HG03378 (cell line): Measurements from ENCODE around the gene BCAT1.
"Not testable (repeated sequence)": the region's sequence is repeated elsewhere in the genome, so short reads cannot be mapped to it uniquely, and the experiment has no call there.

ENCODE experiments used
- ATAC-seq: cut with Tn5 transposase; IDR thresholded peaks from one replicate; pipeline ENCODE4 v1.9.1; 2021; ENCODE audit warnings: mild to moderate bottlenecking, moderate library complexity; ENCODE audit not compliant: unreplicated experiment

BCAT1 gene

GRCh38 chr12:24901576-24902461, 47.1 kb downstream of the BCAT1 start:
- ATAC-seq = no peak

- no peak for ATAC-seq
These were observed 48.7 kb downstream of the BCAT1 start for GRCh38 chr12:24900196-24900595.

- no peak for ATAC-seq
These were observed 49.3 kb downstream of the BCAT1 start for GRCh38 chr12:24899503-24900075.

- no peak for ATAC-seq
These were observed 50.3 kb downstream of the BCAT1 start for GRCh38 chr12:24898606-24899005.

GRCh38 chr12:24898185-24898584, 50.7 kb downstream of the BCAT1 start:
- ATAC-seq = no peak

- no peak for ATAC-seq
These were observed 52.7 kb downstream of the BCAT1 start for GRCh38 chr12:24896171-24896570.

- no peak for ATAC-seq
These were observed 53.3 kb downstream of the BCAT1 start for GRCh38 chr12:24895612-24896011.

GRCh38 chr12:24894879-24895278, 54.0 kb downstream of the BCAT1 start:
- ATAC-seq = no peak

GRCh38 chr12:24890048-24890803, 58.7 kb downstream of the BCAT1 start:
- no peak for ATAC-seq

GRCh38 chr12:24889411-24889810, 59.5 kb downstream of the BCAT1 start:
- no peak for ATAC-seq

- no peak for ATAC-seq
These were observed 60.1 kb downstream of the BCAT1 start for GRCh38 chr12:24888813-24889212.

- no peak for ATAC-seq
These were observed 64.0 kb downstream of the BCAT1 start for GRCh38 chr12:24884911-24885310.

GRCh38 chr12:24881724-24882371, 67.1 kb downstream of the BCAT1 start:
- no peak for ATAC-seq

GRCh38 chr12:24881227-24881626, 67.7 kb downstream of the BCAT1 start:
- no peak for ATAC-seq

- no peak for ATAC-seq
These were observed 68.2 kb downstream of the BCAT1 start for GRCh38 chr12:24880732-24881131.

GRCh38 chr12:24879644-24880043, 69.3 kb downstream of the BCAT1 start:
- ATAC-seq = no peak

- no peak for ATAC-seq
These were observed 73.9 kb downstream of the BCAT1 start for GRCh38 chr12:24875014-24875413.

GRCh38 chr12:24872211-24872610, 76.7 kb downstream of the BCAT1 start:
- no peak for ATAC-seq

- not testable (repeated sequence) for ATAC-seq
These were observed 82.8 kb downstream of the BCAT1 start for GRCh38 chr12:24866139-24866538.

GRCh38 chr12:24864796-24865125, 84.1 kb downstream of the BCAT1 start:
- ATAC-seq = peak; percentile 61

- no peak for ATAC-seq
These were observed 86.9 kb downstream of the BCAT1 start for GRCh38 chr12:24861766-24862540.
